Measurements from ENCODE around the gene KCTD4.

KCTD4 gene

GRCh38 chr13:45179428-45179827 is 21.4 kb downstream of the KCTD4 start:
- H3K27ac ChIP-seq = no peak overlapping the region

DNA sequence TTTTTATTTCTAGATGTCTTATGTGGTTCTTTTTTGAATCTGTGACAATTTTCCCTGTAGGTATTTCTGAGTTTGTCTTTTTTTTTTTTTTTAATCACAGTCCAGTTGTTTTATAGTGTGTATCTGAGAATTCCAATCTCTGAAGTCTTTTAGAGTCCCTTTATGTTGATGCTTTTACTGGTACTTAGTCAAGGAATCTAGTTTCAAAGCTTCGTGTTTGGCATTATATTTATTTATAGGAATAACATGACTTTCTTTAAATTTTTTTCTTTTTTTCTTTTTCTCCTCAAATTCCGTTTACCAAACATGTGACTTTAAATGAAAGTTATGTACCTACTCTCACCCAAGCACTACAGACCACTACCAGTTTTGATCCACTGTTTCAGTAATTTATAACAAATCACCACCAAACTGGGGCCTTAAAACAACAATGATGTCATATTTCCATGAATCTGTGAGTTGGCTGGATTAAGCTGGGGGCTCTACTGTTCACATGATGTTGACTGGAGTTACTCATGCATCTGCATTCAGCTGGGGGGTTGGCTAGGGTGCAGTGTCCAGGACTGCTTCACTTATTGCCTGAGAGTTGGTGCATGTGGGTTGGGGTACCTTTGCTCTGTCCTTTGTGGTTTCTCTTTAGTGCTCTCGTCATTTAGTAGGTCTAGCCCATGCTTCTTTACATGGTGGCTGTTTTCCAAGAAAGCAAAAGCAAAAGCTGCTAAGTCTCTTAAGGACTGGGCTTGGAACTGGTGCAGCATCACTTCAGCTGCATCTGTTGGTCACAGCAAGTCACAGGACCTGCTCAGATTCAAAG is 22.3 kb downstream of the KCTD4 start:
- no peak overlapping the region for H3K27ac ChIP-seq
- TF ChIP-seq CTCF (IDR thresholded peaks at IDR 0.05) (no peak), ZFX (IDR thresholded peaks at IDR 0.05; ENCODE audit: borderline replicate concordance) (no peak)

More at GRCh38 chr13:45179428-45179827, 21.4 kb downstream of the KCTD4 start:
- TF ChIP-seq ZFX (IDR thresholded peaks at IDR 0.05; ENCODE audit: borderline replicate concordance) = no peak
- no peak for TF ChIP-seq CTCF (IDR thresholded peaks at IDR 0.05)

DNA sequence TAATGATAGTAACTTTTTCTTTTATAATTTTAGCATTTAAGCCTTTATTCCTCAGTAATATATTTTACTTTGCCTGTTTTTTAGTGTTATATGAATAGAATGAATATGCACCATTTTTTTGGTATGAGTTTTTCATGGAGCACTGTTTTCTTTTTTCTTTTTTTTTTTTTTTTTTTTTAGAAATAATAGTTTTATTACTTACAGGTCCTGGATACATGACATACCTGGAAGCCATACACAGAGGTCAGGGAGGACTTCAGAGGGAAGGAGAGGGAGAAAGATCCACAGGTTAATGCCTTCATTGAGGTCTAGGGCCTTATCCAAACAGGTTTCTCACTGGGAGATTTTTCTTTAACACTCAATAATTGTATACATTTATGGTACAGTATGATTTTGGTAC is 26.4 kb downstream of the KCTD4 start:
- H3K27ac ChIP-seq = no peak overlapping the region
- no peak for TF ChIP-seq CTCF (IDR thresholded peaks at IDR 0.05)

DNA sequence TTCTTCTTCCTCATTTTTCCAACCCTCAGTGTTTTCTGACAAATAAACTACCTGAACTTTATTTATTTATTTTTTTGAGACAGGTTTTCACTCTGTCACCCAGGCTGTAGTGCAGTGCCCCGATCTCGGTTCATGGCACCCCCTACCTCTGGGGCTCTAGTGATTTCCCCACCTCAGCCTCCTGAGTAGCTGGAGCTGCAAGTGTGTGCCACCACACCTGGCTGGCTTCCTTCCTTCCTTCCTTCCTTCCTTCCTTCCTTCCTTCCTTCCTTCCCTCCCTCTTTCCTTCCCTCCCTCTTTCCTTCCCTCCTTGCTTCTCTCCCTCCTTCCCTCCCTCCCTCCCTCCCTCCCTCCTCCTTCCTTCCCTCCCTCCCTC is 32.3 kb downstream of the KCTD4 start:
- TF ChIP-seq CTCF (IDR thresholded peaks at IDR 0.05) = no peak
- no peak for TF ChIP-seq ZFX (IDR thresholded peaks at IDR 0.05; ENCODE audit: borderline replicate concordance)
- H3K27ac ChIP-seq = no peak overlapping the region

DNA sequence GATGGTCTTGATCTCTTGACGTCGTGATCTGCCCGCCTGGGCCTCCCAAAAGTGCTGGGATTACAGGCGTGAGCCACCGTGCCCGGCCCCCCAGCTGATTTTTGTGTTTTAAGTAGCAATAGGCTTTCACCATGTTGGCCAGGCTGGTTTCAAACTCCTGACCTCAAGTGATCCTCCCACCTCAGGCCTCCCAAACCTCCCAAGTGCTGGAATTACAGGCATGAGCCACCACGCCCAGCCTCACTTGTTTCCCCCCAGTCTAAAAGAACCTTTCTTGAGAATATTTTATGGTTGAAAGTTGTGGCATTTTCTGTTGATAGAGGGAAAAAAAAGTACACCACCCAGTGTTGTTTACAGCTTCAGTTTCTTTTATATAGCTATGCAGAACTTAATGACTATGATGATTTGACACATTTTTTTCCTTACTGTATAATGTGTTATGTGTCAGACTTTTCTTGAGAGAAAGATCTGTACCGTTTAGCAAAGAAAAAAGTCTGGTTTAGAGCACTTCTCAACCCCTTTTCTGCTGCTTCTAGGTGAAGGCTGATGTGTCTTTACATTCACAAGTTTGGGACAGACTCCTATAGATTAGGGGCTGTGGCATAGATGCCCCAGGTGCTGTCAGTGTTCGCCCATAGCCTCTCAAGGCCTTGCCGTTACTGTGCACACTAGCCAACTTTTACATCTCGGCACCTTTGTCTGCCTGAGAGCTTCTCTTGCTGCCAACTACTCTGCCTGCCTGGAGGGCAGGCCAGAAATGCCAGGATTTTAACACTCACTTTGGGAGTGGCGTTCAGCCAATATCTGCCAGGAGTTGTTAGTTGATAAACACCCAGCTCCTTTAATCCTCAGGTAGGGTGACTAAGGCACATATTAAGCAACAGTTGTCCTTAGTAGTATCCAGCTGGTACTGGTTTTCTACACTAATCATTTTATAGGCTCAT is 33.0 kb downstream of the KCTD4 start:
- H3K27ac ChIP-seq = no peak overlapping the region
- TF ChIP-seq ZFX (IDR thresholded peaks at IDR 0.05; ENCODE audit: borderline replicate concordance) (no peak), CTCF (IDR thresholded peaks at IDR 0.05) (no peak)

DNA sequence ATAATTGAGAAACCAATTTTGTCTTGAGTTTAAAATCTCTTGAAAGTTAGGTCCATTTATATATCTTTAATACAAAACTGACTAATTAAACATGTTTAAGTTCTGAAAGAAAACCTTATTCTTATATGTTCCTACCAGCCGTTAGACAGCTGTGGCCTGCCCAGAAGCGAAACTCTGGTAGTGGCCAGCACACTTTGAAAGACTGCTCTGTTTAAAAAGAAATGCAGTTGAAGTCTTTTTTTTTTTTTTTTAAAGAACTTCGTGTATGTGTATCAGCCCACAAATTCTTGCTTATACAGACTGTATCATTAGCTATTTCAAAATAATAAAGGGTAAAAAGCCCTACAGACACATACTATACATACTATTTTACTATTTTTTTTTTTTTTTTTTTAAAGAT is 34.0 kb downstream of the KCTD4 start:
- no peak for TF ChIP-seq CTCF (IDR thresholded peaks at IDR 0.05)
- TF ChIP-seq ZFX (IDR thresholded peaks at IDR 0.05; ENCODE audit: borderline replicate concordance) = no peak
- H3K27ac ChIP-seq = no peak overlapping the region

- no peak for TF ChIP-seq CTCF (IDR thresholded peaks at IDR 0.05)
- TF ChIP-seq ZFX (IDR thresholded peaks at IDR 0.05; ENCODE audit: borderline replicate concordance) = no peak
- no peak overlapping the region for H3K27ac ChIP-seq
Observed at GRCh38 chr13:45162821-45163220, 38.0 kb downstream of the KCTD4 start.
